GM18873 (cell line): Measurements from ENCODE around the gene EMSY.
"Not testable (repeated sequence)": the region's sequence is repeated elsewhere in the genome, so short reads cannot be mapped to it uniquely, and the experiment has no call there.

Experiments
- ATAC-seq: cut with Tn5 transposase; IDR thresholded peaks from one replicate; pipeline ENCODE4 v1.9.1; 2021; ENCODE audit warnings: mild to moderate bottlenecking, moderate library complexity, moderate number of reproducible peaks; ENCODE audit not compliant: unreplicated experiment, low FRiP score

EMSY gene

GRCh38 chr11:76566811-76567210 lies 122.0 kb downstream of the EMSY start:
- ATAC-seq, result no peak

- ATAC-seq, result no peak
Measured at GRCh38 chr11:76567261-76567660, 122.4 kb downstream of the EMSY start.

- ATAC-seq, result no peak
Measured at GRCh38 chr11:76568139-76568538, 123.3 kb downstream of the EMSY start.

- ATAC-seq, result no peak
Measured at GRCh38 chr11:76568621-76569020, 123.8 kb downstream of the EMSY start.

- ATAC-seq, result not testable (repeated sequence)
Measured at GRCh38 chr11:76572181-76572875, 127.5 kb downstream of the EMSY start.

- ATAC-seq, result no peak
Measured at GRCh38 chr11:76574406-76574805, 129.6 kb downstream of the EMSY start.

- no peak for ATAC-seq
Measured at GRCh38 chr11:76574879-76575278, 130.1 kb downstream of the EMSY start.

GRCh38 chr11:76577226-76577920 lies 132.6 kb downstream of the EMSY start:
- ATAC-seq, result no peak

GRCh38 chr11:76577921-76578653 lies 133.3 kb downstream of the EMSY start:
- ATAC-seq, result no peak

- ATAC-seq, result no peak
Measured at GRCh38 chr11:76578654-76579055, 133.8 kb downstream of the EMSY start.

- ATAC-seq, result no peak
Measured at GRCh38 chr11:76579056-76579751, 134.4 kb downstream of the EMSY start.

- no peak for ATAC-seq
Measured at GRCh38 chr11:76579752-76580151, 134.9 kb downstream of the EMSY start.

- ATAC-seq, result not testable (repeated sequence)
Measured at GRCh38 chr11:76582471-76582870, 137.7 kb downstream of the EMSY start.

- ATAC-seq, result no peak
Measured at GRCh38 chr11:76587820-76588454, 143.1 kb downstream of the EMSY start.

- ATAC-seq, result no peak
Measured at GRCh38 chr11:76588455-76589325, 143.9 kb downstream of the EMSY start.

GRCh38 chr11:76589477-76589876 lies 144.7 kb downstream of the EMSY start:
- ATAC-seq, result no peak

- ATAC-seq, result no peak
Measured at GRCh38 chr11:76589964-76590950, 145.4 kb downstream of the EMSY start.

GRCh38 chr11:76591416-76591815 lies 146.6 kb downstream of the EMSY start:
- no peak for ATAC-seq
